ENCODE results near the gene COIL.

The COIL gene

DNA sequence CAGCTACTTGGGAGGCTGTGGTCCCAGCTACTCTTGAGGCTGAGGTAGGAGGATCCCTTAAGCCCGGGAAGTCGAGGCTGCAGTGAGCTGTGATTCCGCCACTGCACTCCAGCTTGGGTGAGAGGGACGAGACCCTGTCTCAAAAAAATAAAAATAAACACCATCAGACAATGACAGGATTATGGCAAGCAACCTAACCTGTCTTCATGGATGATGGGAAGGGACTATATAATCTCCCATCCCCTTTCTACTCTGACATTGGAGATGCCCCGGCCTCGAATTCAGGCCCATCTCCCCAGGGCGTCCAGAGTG is 47.9 kb downstream of the COIL start:
- Mint-ChIP-seq H3K4me3 (peak overlapping the region; percentile 93), H3K27ac (peak overlapping the region; percentile 96), H3K27me3 (no peaks in the 10 kb centered on the region), H3K4me1 (ENCODE audit: low read depth) (peaks cover 72% of the 10 kb centered on the region), H3K36me3 (ENCODE audit: low read depth) (peaks cover 63% of the 10 kb centered on the region), H3K9me3 (peaks cover 8% of the 10 kb centered on the region)
- no peak for DNase-seq

DNA sequence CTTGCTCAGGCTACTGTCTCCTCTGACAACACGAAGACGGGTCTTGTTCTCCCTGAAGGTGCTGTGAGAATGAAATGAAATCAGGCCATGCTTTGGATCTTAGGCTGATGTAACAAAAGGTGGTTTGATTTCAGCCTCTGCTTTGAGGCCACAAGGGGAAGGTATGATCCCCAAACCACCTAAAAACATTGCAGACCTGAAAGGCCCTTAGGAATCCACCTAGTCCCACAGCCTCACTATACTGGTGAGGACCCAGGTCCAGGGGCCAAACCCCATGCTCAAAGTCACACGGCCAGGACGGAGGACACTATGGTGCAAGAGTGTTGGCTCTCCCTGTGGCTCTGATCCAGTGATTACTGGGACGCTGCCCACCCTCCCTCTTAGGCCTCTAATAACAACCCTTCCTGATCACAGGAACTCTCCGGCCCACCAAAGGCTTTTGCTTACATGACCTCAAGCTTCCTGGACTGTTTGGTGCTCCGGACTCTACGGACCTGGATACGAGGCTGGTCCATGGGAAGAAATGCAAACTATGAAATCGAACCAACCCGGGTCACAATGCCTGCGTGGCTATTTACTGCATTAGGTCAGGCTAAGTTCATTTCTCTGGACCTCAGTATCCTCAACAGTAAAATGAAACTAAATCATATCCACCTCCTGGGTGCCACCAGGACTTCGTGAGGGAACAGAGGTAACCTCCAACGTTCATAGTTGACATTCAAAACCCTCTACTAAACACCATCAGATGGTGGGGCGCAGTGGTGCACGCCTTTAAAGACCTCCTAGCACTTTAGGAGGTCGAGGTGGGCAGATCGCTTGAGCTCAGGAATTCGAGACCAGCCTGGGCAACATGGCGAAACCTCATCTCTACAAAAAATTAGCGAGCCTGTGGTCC is 48.5 kb downstream of the COIL start:
- Mint-ChIP-seq H3K4me1 (ENCODE audit: low read depth) (peaks cover 73% of the 10 kb centered on the region), H3K36me3 (ENCODE audit: low read depth) (peaks cover 69% of the 10 kb centered on the region), H3K27me3 (no peaks in the 10 kb centered on the region), H3K27ac (peak overlapping the region; percentile 96), H3K4me3 (peak overlapping the region; percentile 93), H3K9me3 (peaks cover 2% of the 10 kb centered on the region)
- DNase-seq, result peak; percentile 47

DNA sequence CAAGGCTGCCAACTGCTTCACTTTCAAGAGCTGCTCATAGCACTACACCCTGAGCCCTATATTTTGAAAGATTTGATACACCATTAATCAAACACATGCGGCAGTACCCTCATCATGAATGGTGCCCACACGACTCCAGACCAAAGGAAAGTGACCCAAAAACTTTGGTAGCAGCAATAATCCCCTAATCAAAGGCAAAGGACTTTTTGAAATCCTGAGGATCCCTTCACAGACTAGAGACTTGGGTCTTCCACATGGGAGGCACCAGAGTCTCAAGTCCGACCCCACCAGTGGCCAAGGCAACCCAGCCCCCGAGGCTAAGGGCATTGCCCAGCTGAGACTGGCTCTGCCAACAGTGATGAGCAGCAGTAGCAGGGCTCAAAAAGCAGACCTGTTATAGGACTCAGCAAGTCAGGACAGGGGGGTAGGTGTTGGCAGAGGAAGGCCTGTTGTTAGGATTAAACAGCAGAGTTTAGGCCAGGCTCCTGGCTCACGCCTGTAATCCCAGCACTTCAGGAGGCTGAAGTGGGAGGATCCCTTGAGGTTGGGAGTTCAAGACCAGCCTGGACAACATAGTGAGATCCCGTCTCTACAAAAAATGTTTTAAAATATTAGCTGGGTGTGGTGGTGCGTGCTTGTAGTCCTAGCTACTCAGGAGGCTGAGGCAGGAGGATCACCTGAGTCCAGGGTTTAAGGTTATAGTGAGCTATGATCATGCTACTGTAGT is 50.2 kb downstream of the COIL start:
- Mint-ChIP-seq H3K4me3 (peak overlapping the region; percentile 93), H3K27me3 (no peaks in the 10 kb centered on the region), H3K27ac (peak overlapping the region; percentile 45), H3K36me3 (ENCODE audit: low read depth) (peaks cover 80% of the 10 kb centered on the region), H3K4me1 (ENCODE audit: low read depth) (peaks cover 60% of the 10 kb centered on the region), H3K9me3 (no peaks in the 10 kb centered on the region)
- DNase-seq, result no peak

DNA sequence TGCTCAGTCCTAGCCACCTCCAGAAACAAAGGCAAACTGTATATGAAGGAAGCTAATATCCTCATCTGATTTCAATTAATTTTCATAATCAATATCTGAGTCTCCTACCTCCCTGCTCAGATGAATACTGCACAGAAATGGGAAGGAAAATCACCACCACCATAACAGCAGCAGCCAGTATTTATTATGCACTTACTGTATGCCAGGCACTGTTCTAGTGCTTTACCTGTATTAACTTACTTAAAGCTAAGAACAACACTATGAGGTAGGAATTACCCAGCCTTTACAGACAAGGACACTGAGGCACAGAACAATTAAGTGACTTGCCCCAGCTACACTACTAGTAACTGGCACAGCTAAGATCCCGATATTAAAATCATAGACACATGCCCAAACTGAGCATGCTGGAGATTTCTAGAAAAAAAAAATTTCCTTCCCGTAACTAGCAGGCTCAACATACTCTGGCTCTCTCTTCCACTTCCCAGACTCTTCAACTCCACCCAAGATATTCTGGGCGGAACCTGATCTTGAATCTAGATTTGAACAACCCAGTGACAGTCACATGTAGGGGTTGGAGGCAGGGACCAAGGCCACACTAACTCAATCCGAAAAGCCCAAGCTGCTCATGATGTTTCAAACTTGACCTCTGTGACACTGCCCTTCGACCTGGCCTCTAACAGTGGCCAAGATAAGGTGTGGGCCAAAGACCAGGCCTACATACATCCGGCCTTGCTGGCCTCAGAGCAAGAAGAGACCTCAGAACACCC is 50.9 kb downstream of the COIL start:
- DNase-seq, result no peak
- H3K27me3 Mint-ChIP-seq, result no peaks in the 10 kb centered on the region
- peak overlapping the region; percentile 93 for H3K4me3 Mint-ChIP-seq
- H3K36me3 Mint-ChIP-seq (ENCODE audit: low read depth), result peaks cover 83% of the 10 kb centered on the region
- H3K9me3 Mint-ChIP-seq, result no peaks in the 10 kb centered on the region
- H3K27ac Mint-ChIP-seq, result peak overlapping the region; percentile 45
- H3K4me1 Mint-ChIP-seq (ENCODE audit: low read depth), result peaks cover 52% of the 10 kb centered on the region

DNA sequence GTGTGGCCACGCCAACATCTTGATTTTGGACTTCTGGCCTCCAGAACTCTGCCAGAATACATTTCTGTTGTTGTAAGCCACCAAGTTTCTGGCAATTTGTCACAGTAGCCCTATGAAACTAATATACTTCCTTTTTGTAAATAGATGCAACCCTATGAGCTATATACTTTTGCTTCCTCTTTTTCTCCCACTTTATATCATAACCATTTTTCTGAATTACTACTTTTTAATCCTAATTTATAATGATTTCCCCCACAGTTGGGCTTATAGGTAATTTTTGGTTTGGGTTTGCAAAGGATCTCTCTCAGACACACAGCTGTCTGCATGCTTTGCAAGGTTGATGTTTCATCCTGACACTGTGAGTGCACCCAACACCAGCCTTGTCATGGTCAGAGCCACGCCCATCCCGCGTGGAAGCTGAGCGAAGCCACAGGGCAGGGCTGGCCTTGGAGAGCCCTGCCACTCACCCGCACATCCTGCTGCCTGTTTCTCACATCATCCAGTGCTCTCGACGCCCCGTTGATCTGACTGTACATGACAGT is 52.8 kb downstream of the COIL start:
- no peaks in the 10 kb centered on the region for H3K27me3 Mint-ChIP-seq
- no peak overlapping the region for H3K4me3 Mint-ChIP-seq
- H3K4me1 Mint-ChIP-seq (ENCODE audit: low read depth), result peaks cover 50% of the 10 kb centered on the region
- peaks cover 88% of the 10 kb centered on the region for H3K36me3 Mint-ChIP-seq (ENCODE audit: low read depth)
- H3K9me3 Mint-ChIP-seq, result no peaks in the 10 kb centered on the region
- peak overlapping the region; percentile 85 for H3K27ac Mint-ChIP-seq
- no peak for DNase-seq

DNA sequence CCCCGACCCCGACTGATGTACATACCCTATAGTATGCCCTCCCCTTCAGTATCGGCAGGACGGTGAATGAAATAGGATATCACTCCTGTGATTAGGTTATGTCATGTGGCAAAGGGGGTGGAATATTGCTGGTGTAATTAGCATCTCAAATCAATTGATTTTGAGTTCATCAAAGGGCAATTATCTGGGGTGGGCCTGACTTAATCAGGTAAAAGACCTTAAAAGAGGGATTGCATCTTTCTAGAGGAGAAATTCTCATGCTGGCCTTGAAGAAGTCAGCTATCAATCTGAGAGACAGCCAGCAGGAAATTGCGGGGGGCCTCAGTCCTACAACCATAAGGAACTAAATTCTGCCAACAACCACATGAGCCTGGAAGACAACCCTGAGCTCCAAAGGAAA is 57.3 kb downstream of the COIL start:
- no peak for DNase-seq
- no peaks in the 10 kb centered on the region for H3K27me3 Mint-ChIP-seq
- peaks cover 93% of the 10 kb centered on the region for H3K36me3 Mint-ChIP-seq (ENCODE audit: low read depth)
- no peak overlapping the region for H3K27ac Mint-ChIP-seq
- no peak overlapping the region for H3K4me3 Mint-ChIP-seq
- H3K9me3 Mint-ChIP-seq, result no peaks in the 10 kb centered on the region
- H3K4me1 Mint-ChIP-seq (ENCODE audit: low read depth), result peaks cover 15% of the 10 kb centered on the region

DNA sequence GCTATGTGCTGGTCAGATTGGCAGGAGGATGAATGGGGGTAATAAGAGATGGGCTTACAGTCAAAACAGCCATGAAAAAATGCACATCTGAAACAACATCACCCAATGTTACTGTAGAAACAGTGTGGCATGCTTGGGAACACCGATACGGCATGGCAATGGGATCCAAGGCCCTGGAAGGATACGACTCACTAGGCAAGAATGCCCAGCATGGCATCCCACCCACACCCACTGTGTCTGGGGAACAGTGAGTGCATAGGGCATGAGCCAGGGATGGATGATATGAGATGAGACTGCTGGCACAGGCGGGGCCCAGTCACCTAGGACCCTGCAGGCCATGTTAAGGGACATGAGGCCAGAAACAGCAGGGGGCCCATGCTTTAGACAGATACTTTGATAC is 58.5 kb downstream of the COIL start:
- H3K9me3 Mint-ChIP-seq, result no peaks in the 10 kb centered on the region
- no peak for DNase-seq
- H3K4me1 Mint-ChIP-seq (ENCODE audit: low read depth), result peaks cover 6% of the 10 kb centered on the region
- H3K27ac Mint-ChIP-seq, result no peak overlapping the region
- peaks cover 93% of the 10 kb centered on the region for H3K36me3 Mint-ChIP-seq (ENCODE audit: low read depth)
- H3K27me3 Mint-ChIP-seq, result no peaks in the 10 kb centered on the region
- H3K4me3 Mint-ChIP-seq, result no peak overlapping the region

DNA sequence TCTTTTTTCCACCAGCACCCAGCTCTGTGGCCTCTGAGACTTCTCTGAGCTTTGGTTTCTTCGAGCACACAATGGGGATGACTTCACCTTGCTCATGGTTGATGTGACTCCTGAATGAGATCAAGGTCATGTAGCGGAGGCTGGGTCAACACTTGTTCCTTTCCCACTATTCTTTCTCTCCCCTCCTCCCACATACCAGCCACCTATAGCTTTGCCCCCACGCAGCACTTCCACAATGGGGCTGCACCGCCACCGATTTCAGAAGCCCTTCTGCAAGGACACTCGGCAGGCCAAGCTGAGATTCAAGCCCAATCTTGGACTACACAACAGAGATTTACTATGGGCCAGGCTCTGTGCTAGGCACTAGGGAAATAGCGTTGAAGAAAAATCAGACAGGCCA is 61.4 kb downstream of the COIL start:
- H3K27me3 Mint-ChIP-seq, result no peaks in the 10 kb centered on the region
- H3K4me1 Mint-ChIP-seq (ENCODE audit: low read depth), result peaks cover 6% of the 10 kb centered on the region
- no peak overlapping the region for H3K4me3 Mint-ChIP-seq
- no peak for DNase-seq
- H3K9me3 Mint-ChIP-seq, result no peaks in the 10 kb centered on the region
- H3K36me3 Mint-ChIP-seq (ENCODE audit: low read depth), result peaks cover 98% of the 10 kb centered on the region
- peak overlapping the region; percentile 64 for H3K27ac Mint-ChIP-seq

DNA sequence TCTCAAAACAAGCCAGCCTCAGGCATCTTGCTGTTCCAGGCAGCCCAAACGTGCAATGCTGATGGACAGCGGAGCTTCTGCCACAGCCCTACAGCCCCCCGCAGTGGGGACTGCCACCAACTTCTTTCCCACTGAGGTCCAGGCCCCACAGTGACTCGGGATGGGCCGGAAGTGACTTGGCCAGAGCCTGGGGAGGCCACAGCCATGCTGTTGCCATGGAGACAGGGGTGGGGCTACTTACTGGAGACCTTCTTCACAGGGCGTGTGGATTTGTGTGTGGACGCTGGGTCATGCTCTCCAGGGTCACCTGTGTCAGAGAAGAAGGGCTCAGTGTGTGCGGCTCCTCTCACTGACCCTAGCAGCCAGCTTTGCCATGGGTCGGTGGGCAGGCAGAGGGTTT is 62.0 kb downstream of the COIL start:
- peaks cover 3% of the 10 kb centered on the region for H3K4me1 Mint-ChIP-seq (ENCODE audit: low read depth)
- no peak for DNase-seq
- peak overlapping the region; percentile 64 for H3K27ac Mint-ChIP-seq
- peaks cover 98% of the 10 kb centered on the region for H3K36me3 Mint-ChIP-seq (ENCODE audit: low read depth)
- no peaks in the 10 kb centered on the region for H3K9me3 Mint-ChIP-seq
- H3K27me3 Mint-ChIP-seq, result no peaks in the 10 kb centered on the region
- no peak overlapping the region for H3K4me3 Mint-ChIP-seq

DNA sequence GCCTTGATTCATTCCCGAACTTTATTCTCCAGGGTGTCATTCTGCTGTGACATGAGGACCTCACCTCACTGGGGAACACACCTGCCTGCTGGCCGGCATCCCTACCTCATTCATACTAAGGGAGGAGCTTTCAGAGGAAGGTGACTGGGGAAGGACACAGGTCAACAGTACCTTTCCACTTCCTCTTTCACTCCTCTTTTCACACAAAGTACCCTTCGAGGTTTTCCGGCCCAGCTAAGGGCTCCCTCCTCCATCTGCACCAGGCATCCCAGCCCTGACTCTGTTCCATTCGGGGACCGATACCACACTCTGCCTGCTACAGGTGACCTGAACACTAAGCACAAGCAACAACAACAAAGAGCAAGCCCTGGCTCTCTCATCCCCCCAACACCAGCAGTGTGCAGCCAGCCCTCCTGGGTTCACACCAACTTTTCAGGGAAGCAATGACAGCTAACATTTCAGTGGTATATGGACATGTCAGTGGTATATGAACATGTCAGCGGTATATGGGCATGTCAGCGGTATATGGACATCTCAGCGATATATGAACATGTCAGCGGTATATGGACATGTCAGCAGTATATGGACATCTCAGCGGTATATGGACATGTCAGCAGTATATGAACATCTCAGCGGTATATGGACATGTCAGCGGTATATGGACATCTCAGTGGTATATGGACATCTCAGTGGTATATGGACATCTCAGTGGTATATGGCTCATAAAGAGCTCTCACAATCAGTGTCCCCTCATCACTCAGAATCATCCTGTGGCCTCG is 63.0 kb downstream of the COIL start:
- H3K27me3 Mint-ChIP-seq, result no peaks in the 10 kb centered on the region
- H3K36me3 Mint-ChIP-seq (ENCODE audit: low read depth), result peaks cover 98% of the 10 kb centered on the region
- H3K4me3 Mint-ChIP-seq, result no peak overlapping the region
- DNase-seq, result no peak
- H3K4me1 Mint-ChIP-seq (ENCODE audit: low read depth), result peaks cover 3% of the 10 kb centered on the region
- peak overlapping the region; percentile 65 for H3K27ac Mint-ChIP-seq
- no peaks in the 10 kb centered on the region for H3K9me3 Mint-ChIP-seq

DNA sequence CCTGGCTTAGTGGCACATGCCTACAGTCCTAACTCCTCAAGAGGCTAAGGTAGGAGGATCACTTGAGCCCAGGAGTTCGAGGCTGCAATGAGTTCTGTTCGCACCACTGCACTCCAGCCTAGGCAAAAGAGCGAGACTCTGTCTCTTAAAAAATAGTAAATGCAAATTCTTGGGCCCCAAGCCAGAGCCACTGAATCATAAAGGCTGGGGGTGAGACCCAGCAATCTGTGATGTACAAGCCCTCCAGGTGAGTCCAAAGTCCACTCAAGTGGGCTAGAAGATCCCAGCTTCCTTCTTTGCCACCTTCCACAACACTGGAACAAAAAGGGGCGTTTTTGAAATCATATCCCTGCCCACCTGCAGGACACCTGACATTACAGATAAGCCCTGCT is 63.9 kb downstream of the COIL start:
- H3K36me3 Mint-ChIP-seq (ENCODE audit: low read depth), result peaks cover 98% of the 10 kb centered on the region
- DNase-seq, result no peak
- peak overlapping the region; percentile 42 for H3K27ac Mint-ChIP-seq
- no peaks in the 10 kb centered on the region for H3K9me3 Mint-ChIP-seq
- H3K27me3 Mint-ChIP-seq, result no peaks in the 10 kb centered on the region
- H3K4me3 Mint-ChIP-seq, result no peak overlapping the region
- peaks cover 3% of the 10 kb centered on the region for H3K4me1 Mint-ChIP-seq (ENCODE audit: low read depth)

DNA sequence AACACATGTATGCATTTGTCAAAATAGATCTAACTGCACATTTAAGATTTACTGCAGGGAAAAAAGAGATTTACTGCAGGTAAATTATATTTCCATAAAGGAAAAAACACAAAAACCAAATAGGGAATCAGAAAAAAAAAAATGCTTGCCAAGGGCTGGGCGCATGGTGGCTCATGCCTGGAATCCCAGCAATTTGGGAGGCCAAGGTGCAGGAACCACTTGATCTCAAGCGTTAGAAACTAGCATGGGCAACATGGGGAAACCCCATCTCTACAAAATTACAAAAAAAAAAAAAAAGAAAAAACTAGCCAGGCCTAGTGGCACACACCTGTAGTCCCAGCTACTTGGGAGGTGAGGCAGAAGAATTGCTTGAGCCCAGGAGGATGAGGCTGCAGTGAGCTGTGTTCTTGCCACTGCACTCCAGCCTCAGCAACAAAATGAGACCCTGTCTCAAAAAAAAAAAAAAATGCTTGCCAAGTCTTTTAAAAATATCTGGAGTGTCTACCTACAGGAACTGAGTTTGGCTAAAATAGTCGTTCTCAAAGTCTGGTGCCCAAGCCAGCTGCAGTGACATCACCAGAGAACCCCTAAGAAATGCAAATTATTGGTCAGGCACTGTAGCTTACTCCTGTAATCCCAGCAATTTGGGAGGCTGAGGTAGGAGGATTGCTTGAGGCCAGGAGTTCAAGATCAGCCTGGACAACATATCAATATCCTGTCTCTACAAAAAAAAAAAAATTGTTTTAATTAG is 64.5 kb downstream of the COIL start:
- Mint-ChIP-seq H3K4me3 (no peak overlapping the region), H3K27ac (no peak overlapping the region), H3K9me3 (no peaks in the 10 kb centered on the region), H3K36me3 (ENCODE audit: low read depth) (peaks cover 98% of the 10 kb centered on the region), H3K4me1 (ENCODE audit: low read depth) (peaks cover 3% of the 10 kb centered on the region), H3K27me3 (no peaks in the 10 kb centered on the region)
- DNase-seq, result no peak

DNA sequence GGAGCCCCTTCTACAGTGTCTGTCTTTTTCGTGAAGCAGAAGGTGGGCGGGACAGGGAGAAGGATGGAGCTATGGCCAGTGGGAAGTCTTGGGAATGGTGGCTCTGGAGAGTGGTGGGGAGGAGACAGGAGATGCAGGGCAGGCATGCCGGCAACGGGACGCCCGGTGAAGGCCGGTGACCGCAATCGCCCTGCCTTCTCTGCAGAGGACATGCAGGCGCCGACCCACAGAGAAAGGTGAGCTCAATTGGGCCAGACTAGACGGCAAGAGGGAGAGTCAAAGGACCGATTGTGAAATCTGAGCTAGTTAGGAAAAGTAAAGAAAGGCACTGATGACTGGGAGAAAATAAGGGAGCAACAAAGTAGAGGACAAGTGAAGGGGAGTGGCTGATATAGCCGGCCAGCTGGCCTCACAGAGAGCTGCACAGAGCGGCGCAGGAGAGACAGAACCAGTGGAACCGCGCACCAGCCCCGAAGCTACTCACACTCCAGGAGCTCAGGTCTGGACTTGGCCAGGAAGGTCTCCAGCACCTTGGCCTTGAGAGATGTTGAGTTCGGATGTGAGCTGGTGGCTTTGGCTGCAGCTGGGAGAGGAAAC is 65.9 kb downstream of the COIL start:
- Mint-ChIP-seq H3K4me1 (ENCODE audit: low read depth) (peaks cover 3% of the 10 kb centered on the region), H3K4me3 (no peak overlapping the region), H3K36me3 (ENCODE audit: low read depth) (peaks cover 99% of the 10 kb centered on the region), H3K27ac (peak overlapping the region; percentile 60), H3K9me3 (no peaks in the 10 kb centered on the region), H3K27me3 (no peaks in the 10 kb centered on the region)
- peak; percentile 7 for DNase-seq

All from activated T-cell treated with anti-CD3 and anti-CD28 coated beads, Interleukin-2, amount 50 U/mL, for 24 hours (primary cell).